Stimulated activated CD8-positive, alpha-beta memory T cell treated with anti-CD3 and anti-CD28 coated beads, Interleukin-4, amount 100 ng/mL, for 4 hours (primary cell): ENCODE results near the gene SLX9.
A peak's percentile ranks its signal among the peaks of the same experiment; 100 is the strongest.

Experiments used
- DNase-seq, 2 donors: peaks; one replicate each; pipeline ENCODE4 v3.0.0-alpha.2; 2020; ENCODE audit warnings: low read depth in 2 of 2, low spot score in 1 of 2

The SLX9 gene

GRCh38 chr21:44939532-44940115 is at the start of gene SLX9:
TSS of gene SLX9 (plus strand) at chr21:44940029. CDS start at chr21:44940058, 29 bp downstream.
- peak; percentile 48 to 60 for DNase-seq

DNA sequence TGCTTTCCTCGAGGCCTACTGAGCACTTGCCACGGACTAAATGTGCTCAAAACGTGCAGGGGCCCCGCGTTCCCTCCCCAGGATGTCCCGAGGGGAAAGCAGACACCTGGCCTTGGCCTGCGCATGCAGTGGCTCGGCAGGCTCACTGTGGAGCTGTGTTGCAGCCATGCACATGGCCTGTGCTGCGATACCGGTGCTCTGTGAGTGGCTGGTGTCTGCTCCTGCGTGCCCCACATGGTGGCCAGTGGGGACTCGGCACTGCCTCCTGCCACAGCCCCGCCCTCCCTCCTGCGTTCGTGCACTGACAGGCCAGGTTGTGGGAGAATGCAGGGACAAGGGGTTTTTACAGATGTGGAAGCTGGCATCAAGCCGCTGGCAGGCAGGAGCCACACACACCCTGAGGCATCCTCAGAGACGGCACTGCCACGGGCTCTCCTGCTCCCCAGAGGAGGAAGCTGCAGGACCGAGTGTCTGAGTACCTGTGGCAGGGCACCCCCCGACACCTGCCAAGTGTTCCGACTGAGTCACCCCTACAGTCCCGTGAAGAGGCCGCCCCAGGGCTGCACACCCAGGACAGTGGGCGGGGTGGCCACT is 49.4 kb upstream of the SLX9 start:
- DNase-seq, result no peak

- no peak for DNase-seq
Measured at GRCh38 chr21:44890961-44891541, 48.8 kb upstream of the SLX9 start.

- no peak for DNase-seq
Measured at GRCh38 chr21:44891631-44892031, 48.2 kb upstream of the SLX9 start.

GRCh38 chr21:44892095-44892494 is 47.7 kb upstream of the SLX9 start:
- DNase-seq, result no peak

DNA sequence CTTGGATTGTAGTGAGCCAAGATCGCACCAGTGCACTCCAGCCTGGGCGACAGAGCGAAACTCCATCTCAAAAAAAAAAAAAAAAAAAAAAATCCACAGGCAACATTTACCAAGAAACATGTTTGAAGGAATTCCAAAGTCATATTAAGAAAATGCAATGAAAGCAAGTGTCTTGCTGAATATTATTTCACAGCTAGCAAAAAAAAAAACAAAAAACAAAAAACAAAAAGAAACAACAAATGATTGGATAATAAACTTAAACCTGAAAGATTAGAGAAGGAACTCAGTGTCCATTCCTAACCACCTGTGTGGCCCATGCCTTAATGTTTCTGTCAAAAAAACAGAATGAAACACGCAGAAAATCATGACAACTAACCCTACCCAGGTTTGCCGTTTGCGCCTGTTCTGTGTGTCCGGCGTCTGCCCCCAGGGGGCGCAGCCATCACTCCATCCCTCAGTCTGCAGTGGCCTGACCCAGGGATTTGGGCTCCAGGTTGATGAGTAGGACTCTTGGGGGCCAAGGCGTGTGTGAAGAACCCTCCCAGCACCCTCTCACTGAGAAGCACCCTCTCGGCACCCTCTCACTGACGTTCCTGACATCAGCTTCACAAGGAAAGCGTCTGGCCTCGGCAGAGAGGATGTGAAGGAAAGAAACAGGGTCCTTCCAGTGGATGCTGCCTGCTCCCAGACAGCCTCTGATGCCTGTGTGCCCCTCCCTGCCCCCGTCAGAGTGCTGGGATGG is 47.1 kb upstream of the SLX9 start:
- peak; percentile 54 to 68 for DNase-seq

DNA sequence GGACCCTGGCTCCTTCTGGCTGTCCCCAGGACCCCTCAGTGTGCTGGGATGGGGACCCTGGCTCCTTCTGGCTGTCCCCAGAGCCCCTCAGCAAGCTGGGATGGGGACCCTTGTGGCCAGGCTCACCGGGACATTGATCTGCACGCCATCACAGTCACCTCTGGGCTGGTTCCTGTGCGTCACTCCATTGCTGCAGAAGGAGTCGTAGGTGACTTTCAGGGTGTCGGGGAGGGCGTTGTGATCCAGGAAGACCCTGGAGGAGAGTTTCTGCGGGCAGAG is 46.6 kb upstream of the SLX9 start:
- DNase-seq, result no peak

DNA sequence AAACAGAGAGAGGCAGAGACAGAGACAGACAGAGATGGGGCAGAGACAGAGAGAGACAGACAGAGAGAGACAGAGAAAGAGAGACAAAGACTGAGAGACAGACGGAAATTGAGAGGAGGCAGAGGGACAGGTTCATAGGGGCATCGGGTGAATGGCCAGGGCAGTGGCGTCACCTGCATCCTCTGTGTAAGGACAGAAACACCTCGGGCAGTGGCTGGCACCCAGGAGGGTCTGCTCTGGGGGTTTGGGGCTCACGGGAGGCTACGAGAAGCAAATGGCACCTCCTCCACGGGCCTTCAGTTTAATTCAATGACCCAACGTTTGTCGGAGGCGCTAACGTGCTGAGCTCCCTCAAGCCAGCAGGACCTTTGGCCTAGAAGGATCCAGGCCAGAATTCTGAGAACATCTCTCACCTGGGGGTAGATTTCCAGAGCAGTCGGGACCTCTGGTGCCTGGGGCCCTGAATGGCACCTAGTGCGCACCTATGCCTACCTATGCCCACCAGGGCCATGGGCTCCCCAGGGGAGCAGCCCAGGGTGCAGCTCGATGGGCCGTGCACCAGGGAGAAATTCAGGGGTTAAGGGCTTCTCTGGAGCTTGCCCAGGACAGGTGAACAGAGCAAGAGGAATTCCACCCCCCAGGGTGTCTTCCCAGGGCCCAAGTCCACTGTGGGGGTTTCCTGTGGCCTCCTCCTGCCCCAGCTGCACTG is 45.7 kb upstream of the SLX9 start:
- DNase-seq, result no peak

DNA sequence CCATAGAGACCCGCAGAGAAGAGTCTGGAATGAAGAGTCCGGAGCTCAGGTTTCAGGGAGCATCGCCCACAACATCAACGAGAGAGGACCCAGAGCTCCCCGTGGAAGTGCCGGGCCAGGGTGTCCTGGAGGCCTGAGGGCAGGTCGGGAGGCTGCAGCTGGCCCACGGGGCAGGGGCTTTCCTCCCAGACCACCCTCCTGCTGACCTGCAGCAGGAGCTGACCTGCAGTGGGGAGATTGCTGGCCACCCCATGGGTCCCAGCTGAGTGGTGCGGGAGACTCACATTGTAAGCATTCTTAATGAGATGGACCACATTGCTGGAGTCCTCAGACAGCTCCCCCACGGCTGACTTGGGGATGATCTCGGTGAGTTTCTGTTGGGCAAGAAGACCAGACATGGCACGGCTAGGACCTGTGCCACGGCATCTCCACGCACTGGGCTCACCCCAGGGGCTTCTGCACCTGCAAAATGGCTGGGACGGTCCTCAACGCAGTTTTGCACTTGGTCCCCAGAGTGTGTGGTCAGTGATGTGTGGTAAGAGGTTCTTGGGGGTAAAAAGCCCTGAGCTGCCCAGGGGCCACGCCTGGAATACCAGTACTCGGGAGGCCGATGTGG is 45.0 kb upstream of the SLX9 start:
- no peak for DNase-seq

- no peak for DNase-seq
Measured at GRCh38 chr21:44895859-44896258, 44.0 kb upstream of the SLX9 start.

- DNase-seq, result no peak
Measured at GRCh38 chr21:44896561-44897286, 43.1 kb upstream of the SLX9 start.

GRCh38 chr21:44897326-44898010 is 42.4 kb upstream of the SLX9 start:
- no peak for DNase-seq

DNA sequence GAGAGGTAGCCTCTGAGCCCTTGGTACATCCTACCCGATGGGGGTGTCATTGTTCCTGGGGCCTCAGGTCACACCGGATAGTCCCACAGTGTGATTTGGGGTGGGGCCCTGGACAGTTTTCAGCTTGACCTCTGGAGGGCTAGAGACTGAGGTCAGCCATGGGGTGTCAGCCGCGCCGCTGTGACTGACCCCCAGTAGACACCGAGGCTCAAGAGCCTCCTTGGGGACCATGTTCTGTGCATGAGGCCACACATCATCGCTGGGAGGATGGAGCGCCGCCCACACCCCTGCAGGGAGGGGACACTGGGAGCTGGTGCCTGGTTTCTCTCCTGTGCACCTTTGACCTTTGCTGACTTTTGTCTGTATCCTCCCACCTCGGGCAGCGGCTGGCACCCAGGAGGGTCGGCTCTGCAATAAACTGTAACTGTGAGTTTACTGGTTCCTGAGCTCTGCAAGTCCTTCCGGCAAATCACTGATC is 41.8 kb upstream of the SLX9 start:
- no peak for DNase-seq

DNA sequence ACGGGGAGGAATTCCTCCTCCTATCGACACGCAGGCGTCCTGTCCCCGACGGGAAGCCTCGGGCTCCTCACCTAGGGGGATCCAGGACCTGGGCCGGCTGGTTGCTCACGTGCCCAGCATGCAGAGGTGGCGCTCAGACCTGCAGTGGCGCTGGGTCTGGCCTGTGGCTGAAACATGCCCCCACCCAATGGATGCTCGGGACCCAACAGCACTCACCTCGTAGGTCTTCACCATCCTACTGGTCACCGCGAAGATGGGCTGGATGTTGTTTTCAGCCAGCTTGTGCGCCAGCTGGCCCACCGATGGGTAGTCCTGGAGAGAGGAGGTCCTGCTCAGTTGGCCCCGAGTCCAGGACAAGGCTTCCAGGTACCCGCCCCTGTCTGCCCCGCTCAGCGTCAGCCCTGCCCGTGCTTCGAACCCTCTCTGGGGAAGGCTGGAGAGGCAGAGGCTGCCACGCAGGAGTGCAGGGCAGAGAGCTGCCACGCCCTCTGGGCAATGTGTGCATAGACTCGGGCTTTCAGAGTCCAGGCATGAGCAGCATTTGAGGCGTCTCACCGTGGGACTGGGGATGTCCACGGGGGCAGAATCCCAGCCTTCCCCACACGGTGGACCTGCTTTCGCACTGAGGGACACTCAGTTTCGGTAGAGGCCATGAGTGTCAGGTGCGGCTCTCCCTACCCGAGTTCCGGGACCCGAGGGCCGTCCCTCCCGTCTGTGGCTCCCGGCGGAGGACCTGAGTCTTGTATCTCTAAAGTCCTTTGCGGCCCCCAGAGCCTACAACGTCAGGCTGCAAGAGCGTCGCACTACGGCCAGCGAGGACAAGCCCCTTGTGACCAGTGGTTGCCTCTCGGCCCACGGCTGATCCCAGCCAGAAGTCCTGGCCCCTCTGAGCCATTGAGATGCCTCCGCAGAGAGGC is 40.7 kb upstream of the SLX9 start:
- no peak for DNase-seq

DNA sequence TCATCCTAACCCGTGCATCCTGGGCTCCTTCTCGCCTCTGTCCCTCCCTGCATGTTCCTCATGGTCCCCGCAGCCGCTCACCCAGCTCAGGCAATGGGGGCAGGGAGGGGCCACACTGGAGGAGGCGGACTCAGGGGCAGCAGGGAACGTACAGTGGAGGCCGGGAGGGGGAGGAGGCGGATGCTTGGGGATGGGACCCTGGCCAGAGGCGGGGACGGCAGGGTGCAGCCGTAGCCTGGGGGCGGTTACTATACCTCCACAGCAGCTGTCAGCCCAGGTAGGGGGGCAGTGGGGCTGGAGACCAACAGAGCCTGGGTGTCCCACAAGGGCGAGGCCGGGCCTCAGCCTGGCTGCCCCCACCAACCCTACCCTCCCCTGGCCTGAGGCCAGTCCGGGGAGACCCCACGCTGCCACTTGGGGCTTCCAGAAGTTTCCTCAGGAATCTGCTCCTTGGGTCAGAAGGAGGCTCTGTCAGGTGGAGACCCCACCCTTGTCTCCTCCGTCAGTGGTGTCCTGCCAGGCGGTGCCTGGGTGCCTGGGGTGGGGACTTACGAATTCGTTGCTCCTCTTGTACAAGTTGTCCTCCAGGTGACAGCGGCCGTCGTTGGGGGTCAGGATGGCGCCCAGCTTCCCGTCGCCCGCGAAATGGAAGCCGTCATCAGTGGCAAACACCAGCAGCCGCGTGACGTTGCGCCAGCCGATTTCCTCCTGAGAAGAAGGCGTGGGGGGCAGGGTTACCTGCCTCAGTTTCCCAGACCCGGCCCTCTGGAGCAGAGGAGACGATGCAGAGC is 39.9 kb upstream of the SLX9 start:
- no peak for DNase-seq

DNA sequence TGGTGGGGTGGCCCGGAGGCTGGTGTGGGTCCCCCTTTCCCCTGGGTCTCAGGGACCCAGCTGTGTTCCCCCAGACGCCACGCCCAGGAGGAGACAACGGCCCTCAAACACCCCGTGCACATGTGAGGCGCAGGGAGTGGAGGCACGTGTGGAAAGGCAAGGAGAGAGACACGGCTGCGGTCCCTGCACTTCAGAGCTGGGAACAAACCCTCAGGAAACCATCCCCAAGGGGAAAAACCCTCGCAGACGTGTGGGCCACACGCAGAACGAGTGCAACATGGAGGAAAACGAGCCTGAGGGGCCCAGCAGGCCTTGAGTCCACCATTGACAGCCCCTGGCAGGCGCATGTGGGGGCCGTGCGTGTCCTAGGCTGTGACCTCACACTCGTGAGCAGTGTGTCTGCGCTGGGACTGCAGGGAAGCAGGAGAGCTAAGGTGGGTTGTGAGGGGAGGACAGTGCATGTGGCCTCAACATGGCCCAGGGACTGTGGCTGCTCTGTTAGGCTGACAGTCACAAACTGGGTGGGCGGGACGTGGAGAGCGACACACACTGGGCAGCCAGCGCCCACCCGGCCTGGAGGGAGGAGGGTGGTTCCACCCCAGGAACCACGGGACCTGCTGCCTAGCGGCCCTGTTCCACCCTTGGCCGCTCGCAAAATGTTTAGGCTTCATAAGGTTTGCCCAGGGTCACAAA is 39.1 kb upstream of the SLX9 start:
- DNase-seq, result no peak

GRCh38 chr21:44901391-44902074 is 38.3 kb upstream of the SLX9 start:
- no peak for DNase-seq
